Measurements from ENCODE around the gene TMTC2.

TMTC2 gene

GRCh38 chr12:82686168-82687020 lies at the start of gene TMTC2:
TSS of gene TMTC2 (plus strand) at chr12:82686906.
- DNase-seq (ENCODE audit: low read depth in 2 of 2), result peak; percentile 84 to 89

GRCh38 chr12:82638324-82638723 lies 48.4 kb upstream of the TMTC2 start:
- DNase-seq (ENCODE audit: low read depth in 2 of 2), result no peak

DNA sequence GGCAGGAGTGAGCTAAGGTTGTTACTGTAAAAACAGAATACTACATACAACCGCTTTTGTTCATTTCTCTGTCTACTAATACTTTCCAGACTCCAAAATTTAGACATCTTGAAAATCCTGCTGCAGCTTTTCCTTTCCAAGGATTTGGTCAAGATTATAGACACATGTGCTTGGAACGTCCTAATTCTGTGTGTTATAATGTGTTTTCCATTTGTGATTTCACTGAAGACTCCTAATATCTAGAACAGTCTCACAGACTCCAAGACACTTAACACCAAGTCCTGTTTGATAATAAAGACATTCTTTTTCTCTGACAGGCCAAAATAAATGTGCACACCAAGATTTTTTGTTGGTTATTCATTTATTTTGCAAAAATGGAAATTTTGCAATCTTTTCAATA lies 41.8 kb upstream of the TMTC2 start:
- no peak for DNase-seq (ENCODE audit: low read depth in 2 of 2)

GRCh38 chr12:82645414-82645813 lies 41.3 kb upstream of the TMTC2 start:
- no peak for DNase-seq (ENCODE audit: low read depth in 2 of 2)

DNA sequence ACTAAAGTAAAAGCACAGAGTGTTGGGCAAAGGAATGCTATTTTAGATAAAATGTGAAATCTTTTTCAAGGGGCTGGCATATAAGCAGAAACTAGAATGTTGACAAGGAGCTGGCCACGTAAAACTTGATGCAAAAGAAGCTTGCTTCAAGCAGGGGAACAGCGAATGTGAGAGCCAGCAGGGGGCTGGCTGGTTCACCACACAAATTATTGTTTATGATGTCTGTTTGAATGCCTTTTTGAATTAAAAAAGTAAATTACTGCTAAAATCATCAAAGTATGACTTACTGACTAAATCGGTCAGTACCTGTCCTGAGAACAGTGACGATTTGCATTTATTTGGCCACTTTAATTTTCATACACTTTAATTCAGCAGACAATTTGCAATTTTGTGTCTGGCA lies 38.9 kb upstream of the TMTC2 start:
- no peak for DNase-seq (ENCODE audit: low read depth in 2 of 2)

GRCh38 chr12:82648259-82648909 lies 38.3 kb upstream of the TMTC2 start:
- no peak for DNase-seq (ENCODE audit: low read depth in 2 of 2)

- no peak for DNase-seq (ENCODE audit: low read depth in 2 of 2)
Observed at GRCh38 chr12:82650627-82651337, 35.9 kb upstream of the TMTC2 start.

- no peak for DNase-seq (ENCODE audit: low read depth in 2 of 2)
Observed at GRCh38 chr12:82651489-82651888, 35.2 kb upstream of the TMTC2 start.

GRCh38 chr12:82652071-82652470 lies 34.6 kb upstream of the TMTC2 start:
- no peak for DNase-seq (ENCODE audit: low read depth in 2 of 2)

GRCh38 chr12:82655751-82656150 lies 31.0 kb upstream of the TMTC2 start:
- DNase-seq (ENCODE audit: low read depth in 2 of 2), result no peak

GRCh38 chr12:82659343-82660207 lies 27.1 kb upstream of the TMTC2 start:
- no peak for DNase-seq (ENCODE audit: low read depth in 2 of 2)

- no peak for DNase-seq (ENCODE audit: low read depth in 2 of 2)
Observed at GRCh38 chr12:82660541-82661325, 26.0 kb upstream of the TMTC2 start.

DNA sequence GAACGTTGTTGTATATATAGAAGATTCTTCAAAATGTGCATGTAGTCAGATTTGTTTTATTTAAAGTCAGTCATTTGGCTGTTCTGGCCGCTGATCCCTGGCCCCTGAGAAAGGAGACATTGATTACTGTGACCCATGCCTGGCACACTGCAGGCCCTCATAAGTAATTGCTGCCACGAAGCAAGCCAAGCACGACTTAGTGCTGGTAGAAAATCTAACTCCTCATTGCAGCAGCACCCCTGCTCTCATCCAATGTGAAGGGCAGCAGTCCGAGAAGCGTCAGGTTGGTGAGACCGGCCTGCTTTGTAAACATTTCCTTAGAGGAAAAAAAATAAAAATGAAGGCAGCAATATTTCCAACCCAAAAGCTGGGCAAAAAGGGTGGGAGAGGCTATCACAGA lies 22.8 kb upstream of the TMTC2 start:
- no peak for DNase-seq (ENCODE audit: low read depth in 2 of 2)

DNA sequence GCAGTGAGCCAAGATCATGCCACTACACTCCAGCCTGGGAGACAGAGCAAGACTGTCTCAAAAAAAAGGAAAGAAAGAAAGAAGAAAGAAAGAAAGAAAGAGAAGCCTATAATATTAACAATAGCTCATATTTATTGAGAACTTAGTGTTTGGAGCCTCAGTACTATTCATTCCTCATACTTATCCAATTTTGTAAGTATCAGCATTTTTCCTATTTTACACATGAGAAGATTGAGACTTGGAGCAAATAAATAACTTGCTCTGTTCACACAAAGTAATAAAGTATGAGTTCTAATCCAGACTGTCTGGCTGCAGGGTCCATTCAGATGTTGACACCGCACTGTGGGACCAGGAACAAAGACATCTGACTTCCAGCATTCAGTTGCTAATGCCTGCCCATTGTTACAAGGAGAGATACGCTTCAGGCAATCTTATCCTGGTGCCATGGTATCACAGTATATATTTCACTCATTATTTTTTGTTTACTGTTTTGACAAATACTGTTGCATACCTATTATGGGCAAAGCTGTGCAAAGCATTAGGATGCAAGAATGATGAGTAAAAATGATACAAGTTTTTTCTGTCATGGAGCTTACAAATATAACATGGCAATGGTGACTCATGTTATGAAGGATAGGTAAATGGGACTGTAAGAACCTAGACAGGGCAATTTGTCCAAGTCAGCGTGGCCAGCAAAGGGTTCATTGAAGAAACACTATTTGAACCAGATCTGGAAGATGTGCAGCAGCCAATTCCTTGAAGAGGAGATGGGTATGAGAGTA lies 21.4 kb upstream of the TMTC2 start:
- no peak for DNase-seq (ENCODE audit: low read depth in 2 of 2)

DNA sequence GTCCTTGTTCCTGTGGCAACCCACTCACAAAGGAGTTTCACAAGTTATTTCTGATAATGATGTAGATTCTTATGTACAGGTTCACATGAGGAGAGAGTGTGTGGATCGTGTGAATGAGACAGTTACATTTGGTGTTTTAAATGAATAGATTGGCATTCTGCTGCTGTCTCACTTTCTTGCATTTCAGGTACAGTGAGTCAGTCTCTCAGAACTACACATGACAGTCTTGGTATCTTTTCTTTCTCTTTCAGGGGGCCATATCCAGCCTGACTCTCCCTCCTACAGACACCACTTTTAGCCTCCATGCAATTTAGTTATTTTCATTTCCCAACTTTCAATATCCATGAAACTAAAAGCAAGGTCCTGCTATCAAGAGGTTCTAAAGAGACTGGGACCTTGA lies 19.9 kb upstream of the TMTC2 start:
- DNase-seq (ENCODE audit: low read depth in 2 of 2), result no peak

DNA sequence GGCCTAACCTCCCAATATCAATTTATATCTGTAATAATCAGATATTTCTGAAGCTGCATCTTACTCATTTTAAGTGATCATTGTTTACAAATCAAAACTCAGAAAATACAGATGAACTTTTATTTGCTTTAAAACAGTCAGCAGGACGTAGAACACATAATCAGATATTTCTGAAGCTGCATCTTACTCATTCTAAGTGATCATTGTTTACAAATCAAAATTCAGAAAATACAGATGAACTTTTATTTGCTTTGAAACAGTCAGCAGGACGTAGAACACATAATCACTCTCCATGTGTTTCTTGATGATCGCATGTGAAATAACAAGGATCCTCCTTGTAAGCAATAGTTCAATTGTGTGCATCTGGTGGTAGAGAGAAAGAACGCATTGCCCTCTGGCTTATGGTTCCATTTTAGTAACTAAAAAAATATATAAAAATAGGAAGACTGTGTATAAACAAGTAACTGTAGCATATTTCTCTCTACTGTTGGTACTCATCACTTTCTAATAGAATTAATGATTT lies 15.0 kb upstream of the TMTC2 start:
- DNase-seq (ENCODE audit: low read depth in 2 of 2), result no peak

DNA sequence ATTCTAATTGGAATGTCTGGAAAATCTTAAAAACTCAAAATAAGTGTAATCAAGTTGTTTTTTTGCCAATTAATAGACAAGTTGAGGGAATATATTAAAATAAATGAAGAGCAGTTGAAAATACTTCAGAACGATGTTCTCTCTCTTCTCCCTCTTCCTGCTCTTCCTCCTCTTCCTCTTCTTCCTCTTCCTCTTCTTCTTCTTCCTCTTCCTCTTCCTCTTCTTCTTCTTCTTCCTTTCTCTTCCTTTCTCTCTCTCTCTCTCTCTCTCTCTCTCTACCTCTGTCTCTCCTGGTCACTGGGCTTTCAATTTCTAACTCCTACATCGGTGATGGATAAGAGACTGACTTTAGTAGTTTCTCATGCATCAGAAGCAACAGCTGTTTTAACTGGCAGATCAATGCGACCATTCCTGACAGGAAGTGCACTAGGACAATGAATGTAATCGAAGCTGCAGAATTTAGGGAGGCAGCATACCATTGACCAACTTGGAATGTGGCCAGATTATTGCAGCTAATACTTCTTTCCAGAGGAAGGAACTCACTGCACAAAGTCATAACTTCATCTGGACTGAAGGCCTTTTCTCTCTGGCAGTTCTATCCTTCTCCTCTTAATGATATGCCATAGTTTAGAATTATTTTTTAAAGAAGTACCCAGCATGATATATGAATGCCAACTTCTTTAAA lies 13.8 kb upstream of the TMTC2 start:
- no peak for DNase-seq (ENCODE audit: low read depth in 2 of 2)

- no peak for DNase-seq (ENCODE audit: low read depth in 2 of 2)
Observed at GRCh38 chr12:82673698-82674097, 13.0 kb upstream of the TMTC2 start.

- no peak for DNase-seq (ENCODE audit: low read depth in 2 of 2)
Observed at GRCh38 chr12:82675246-82675645, 11.5 kb upstream of the TMTC2 start.

All from stimulated activated CD4-positive, alpha-beta T cell treated with anti-CD3 and anti-CD28 coated beads, Interleukin-4, amount 100 ng/mL, for 48 hours (primary cell).